Colonic mucosa (tissue), 4 donors: ENCODE results near the gene MLLT10. TPM values are rescaled to one million over a fixed set of nuclear protein-coding genes. Genes with fewer than 3 reads are reported as not detected.

Experiments
- DNase-seq: peaks from one replicate; pipeline ENCODE4 v3.0.0-alpha.2; 2020
- H3K27ac ChIP-seq: fragments of 200-600 bp; one replicate; pipeline ENCODE4 v1.8.0; 2021
- H3K27me3 ChIP-seq: fragments of 200-600 bp; one replicate; pipeline ENCODE4 v1.8.0; 2021
- H3K36me3 ChIP-seq: fragments of 200-600 bp; one replicate; pipeline ENCODE4 v1.8.0; 2021
- H3K4me1 ChIP-seq: fragments of 200-600 bp; one replicate; pipeline ENCODE4 v1.8.0; 2021; ENCODE audit warnings: mild to moderate bottlenecking
- H3K4me3 ChIP-seq: fragments of 200-600 bp; one replicate; pipeline ENCODE4 v1.8.0; 2021
- H3K9ac ChIP-seq, 2 donors: one replicate each; pipeline ENCODE4 v1.7.0; 2013; ENCODE audit warnings: control low read depth in 2 of 2, low read depth in 2 of 2, low read length in 2 of 2
- H3K9me3 ChIP-seq: fragments of 200-600 bp; one replicate; pipeline ENCODE4 v1.8.0; 2021
- intact Hi-C: fragments of 100-400 bp; cut with DNase I; formaldehyde crosslinking; loops from one replicate; pipeline ENCODE4 v1.14.1; 2022
- total RNA-seq, 2 donors: library from RNA; stranded (reverse); fragmentation: NEBNext Ultra II Directional in 1 of 2; extraction: Animal tissue kit (Norgen Biotek cat#: 25700) in 1 of 2; gene quantifications; one replicate each; pipeline ENCODE4 v1.2.1, GENCODE V29; 2021
- TF ChIP-seq, protein P1 (sequence below): fragments of 200-600 bp; IDR thresholded peaks from one replicate; pipeline ENCODE4 v1.8.0; 2022; ENCODE audit warnings: antibody characterized with exemption, mild to moderate bottlenecking
- donor health status: healthy.
- donor health status: DM: no; HTN: no; CAD: no.
- donor health status: DM: no; HTN: no; CAD: no.

Gene MLLT10
- total RNA-seq, 2 donors from 2014 or later: 17.8 to 25.1 TPM

DNA sequence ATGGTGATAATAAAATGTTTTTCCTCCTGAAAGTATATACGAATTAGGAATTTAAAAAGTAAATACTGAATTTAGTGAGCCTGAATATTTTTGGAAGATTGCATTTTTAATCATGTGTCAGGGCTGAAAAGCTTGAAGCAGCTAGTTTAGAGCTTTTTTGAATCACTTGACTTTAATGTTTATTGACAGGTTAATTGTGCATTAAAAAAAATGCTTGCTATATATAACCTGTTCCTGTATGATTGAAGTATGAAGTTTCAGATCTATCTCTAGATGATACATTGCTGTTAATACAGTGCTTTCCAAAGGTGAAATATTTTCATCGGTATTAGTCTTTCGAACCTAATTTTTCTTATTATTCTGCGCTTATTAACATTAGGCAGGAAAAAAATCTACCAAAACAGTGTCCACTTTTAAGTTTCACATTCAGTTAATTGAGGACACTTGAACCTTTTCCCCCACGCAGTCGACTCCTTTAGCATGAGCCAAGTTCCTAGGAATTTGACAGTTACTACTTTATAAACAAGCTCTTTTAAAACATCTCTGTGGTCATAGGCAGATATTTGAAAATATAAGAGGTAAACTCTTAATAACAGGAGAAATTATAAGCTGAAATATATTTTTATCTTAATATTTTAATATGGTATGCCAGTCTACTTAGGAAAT is 187.1 kb downstream of the MLLT10 start:
- H3K27me3 ChIP-seq: no peaks in the 10 kb centered on the region
- H3K27ac ChIP-seq: no peak overlapping the region
- no peak overlapping the region for H3K4me3 ChIP-seq
- TF ChIP-seq, protein P1, sequence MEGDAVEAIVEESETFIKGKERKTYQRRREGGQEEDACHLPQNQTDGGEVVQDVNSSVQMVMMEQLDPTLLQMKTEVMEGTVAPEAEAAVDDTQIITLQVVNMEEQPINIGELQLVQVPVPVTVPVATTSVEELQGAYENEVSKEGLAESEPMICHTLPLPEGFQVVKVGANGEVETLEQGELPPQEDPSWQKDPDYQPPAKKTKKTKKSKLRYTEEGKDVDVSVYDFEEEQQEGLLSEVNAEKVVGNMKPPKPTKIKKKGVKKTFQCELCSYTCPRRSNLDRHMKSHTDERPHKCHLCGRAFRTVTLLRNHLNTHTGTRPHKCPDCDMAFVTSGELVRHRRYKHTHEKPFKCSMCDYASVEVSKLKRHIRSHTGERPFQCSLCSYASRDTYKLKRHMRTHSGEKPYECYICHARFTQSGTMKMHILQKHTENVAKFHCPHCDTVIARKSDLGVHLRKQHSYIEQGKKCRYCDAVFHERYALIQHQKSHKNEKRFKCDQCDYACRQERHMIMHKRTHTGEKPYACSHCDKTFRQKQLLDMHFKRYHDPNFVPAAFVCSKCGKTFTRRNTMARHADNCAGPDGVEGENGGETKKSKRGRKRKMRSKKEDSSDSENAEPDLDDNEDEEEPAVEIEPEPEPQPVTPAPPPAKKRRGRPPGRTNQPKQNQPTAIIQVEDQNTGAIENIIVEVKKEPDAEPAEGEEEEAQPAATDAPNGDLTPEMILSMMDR: no peak
- no peak overlapping the region for H3K9ac ChIP-seq
- no peak for DNase-seq
- peaks cover 11% of the 10 kb centered on the region for H3K4me1 ChIP-seq
- intact Hi-C loops: loop anchor here (10.0 kb wide), 1 partner anchor 186 kb away; the partner anchor contains the start of gene MLLT10
- no peaks in the 10 kb centered on the region for H3K9me3 ChIP-seq
- H3K36me3 ChIP-seq: no peaks in the 10 kb centered on the region

DNA sequence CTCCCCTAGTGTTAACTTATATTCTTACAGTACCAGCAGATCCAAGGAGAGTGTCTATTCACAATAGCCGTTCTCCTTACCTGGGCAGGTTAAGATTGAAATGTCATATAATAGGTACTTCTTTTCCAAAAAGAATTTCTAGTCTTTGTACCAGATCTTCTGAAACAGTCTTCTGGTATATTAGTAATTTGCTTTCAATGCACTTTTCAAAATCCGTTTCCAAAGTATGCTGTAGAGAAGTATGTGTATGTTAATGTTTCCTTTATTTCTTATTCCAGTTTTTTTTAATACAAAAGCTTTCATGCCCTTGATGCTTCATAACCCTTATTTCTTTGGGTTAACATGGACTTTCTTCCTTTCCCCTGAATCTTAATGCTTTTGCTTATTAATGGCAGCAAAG is 188.2 kb downstream of the MLLT10 start:
- TF ChIP-seq, protein P1: no peak
- no peaks in the 10 kb centered on the region for H3K9me3 ChIP-seq
- no peaks in the 10 kb centered on the region for H3K27me3 ChIP-seq
- no peak overlapping the region for H3K27ac ChIP-seq
- no peak overlapping the region for H3K9ac ChIP-seq
- H3K4me1 ChIP-seq: peaks cover 11% of the 10 kb centered on the region
- no peak for DNase-seq
- H3K4me3 ChIP-seq: no peak overlapping the region
- intact Hi-C loops: loop anchor here (10.0 kb wide), 1 partner anchor 187 kb away; the partner anchor contains the start of gene MLLT10
- no peaks in the 10 kb centered on the region for H3K36me3 ChIP-seq

DNA sequence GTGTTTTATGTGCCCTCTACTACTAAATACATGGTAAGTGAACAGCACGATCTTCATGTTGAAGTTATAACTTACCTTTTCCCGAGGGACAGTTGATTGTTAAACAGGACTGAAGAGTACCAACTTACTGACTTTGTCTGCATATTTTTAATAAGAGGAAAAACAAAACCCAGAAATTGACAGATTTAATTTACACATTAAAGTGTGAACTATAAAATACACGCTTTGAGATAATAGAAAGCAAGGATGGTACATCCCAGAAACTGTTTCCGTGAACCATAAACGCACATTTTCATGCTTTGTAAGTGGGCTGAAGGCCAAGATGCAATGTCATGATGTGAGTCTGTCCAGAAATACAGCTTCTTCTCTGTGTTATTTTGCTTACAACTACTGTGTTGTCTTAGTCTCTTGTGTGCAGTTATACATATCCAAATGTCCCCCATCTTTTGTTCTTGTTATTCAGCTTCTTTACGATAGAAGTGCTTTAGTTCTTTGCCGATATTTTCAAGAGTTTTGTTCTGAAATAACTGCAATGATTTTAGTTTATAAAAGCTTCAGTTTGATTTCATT is 190.1 kb downstream of the MLLT10 start:
- Histone ChIP-seq H3K9ac (no peak overlapping the region), H3K27me3 (no peaks in the 10 kb centered on the region), H3K4me1 (peaks cover 11% of the 10 kb centered on the region), H3K4me3 (no peak overlapping the region), H3K36me3 (no peaks in the 10 kb centered on the region), H3K27ac (no peak overlapping the region), H3K9me3 (no peaks in the 10 kb centered on the region)
- TF ChIP-seq, protein P1: no peak
- intact Hi-C loops: loop anchor here (10.0 kb wide), 1 partner anchor 189 kb away; the partner anchor contains the start of gene MLLT10
- DNase-seq: no peak

DNA sequence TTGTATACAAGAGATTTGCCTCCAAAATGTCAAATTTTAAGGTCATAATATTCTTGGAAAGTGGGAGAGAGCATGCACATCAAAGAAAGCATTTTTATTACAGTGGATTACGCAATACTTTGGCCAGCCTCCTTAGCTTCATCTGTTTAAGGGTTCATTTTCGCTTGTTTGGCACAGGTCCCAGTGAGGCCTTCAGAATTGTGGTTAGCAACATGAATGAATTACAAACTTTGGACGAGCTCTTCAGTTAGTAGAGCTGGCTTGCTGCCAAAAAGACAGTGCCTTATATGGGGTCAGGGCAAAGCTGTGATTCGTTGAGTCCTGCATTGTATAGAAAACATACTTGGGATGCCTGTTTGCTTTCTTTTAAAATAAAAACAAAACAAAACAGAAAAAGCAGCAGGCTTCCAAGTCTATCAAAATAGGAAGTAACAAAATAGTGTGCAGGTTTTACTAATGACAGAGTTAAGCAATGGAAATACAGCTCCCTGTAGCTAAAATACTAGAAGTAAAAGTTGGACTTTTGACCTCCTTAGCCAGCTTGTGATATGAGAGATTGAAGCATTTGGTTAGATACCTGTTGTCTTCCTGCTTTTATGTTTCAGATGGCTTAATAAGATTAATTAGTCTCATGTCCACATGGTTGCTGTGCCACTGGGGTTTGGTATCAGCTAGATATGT is 190.8 kb downstream of the MLLT10 start:
- no peaks in the 10 kb centered on the region for H3K27me3 ChIP-seq
- no peak overlapping the region for H3K9ac ChIP-seq
- no peaks in the 10 kb centered on the region for H3K36me3 ChIP-seq
- DNase-seq: peak; percentile 96
- H3K9me3 ChIP-seq: no peaks in the 10 kb centered on the region
- peaks cover 11% of the 10 kb centered on the region for H3K4me1 ChIP-seq
- TF ChIP-seq, protein P1: no peak
- no peak overlapping the region for H3K4me3 ChIP-seq
- no peak overlapping the region for H3K27ac ChIP-seq
- intact Hi-C loops: loop anchor here (10.0 kb wide), 1 partner anchor 190 kb away; the partner anchor contains the start of gene MLLT10

DNA sequence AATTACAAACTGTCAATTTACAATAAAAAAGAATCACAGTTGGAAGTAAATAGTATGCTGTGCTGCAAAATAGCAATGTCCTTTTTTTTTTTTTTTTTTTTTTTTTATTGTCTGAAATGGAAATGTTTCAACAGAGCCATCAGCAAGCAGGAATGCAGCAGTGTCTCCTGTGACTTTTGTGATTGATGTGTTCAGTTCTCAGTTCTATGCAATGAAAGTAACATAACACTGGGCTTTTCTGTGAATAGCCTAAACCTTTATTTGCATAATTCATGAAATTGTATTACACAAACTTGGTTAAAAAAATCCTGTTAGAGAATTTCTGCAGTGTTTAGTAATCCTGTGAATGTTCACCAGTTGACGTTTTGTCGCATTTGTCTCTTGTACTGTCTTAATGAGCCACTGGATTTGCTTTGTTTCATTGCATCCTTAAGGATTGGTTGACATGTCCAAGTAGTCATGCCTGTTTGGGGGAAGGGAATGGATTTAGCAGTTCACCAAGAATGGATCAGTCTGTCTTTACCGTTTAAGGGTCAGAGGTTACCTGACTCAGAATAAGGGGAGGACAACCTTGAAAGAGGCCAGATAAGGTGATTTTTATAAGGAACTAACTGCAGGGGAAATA is 192.7 kb downstream of the MLLT10 start:
- no peak overlapping the region for H3K9ac ChIP-seq
- TF ChIP-seq, protein P1: no peak
- H3K4me1 ChIP-seq: peaks cover 11% of the 10 kb centered on the region
- no peak for DNase-seq
- H3K9me3 ChIP-seq: no peaks in the 10 kb centered on the region
- H3K4me3 ChIP-seq: no peak overlapping the region
- no peaks in the 10 kb centered on the region for H3K27me3 ChIP-seq
- intact Hi-C loops: loop anchor here (10.0 kb wide), 1 partner anchor 192 kb away; the partner anchor contains the start of gene MLLT10
- no peaks in the 10 kb centered on the region for H3K36me3 ChIP-seq
- H3K27ac ChIP-seq: no peak overlapping the region
